Body of pancreas (tissue), 4 donors: ENCODE data around the gene PCDH15.

ENCODE experiments used
- POLR2A ChIP-seq, 3 donors: fragments of 450-650 bp; IDR thresholded peaks; one replicate each; pipeline ENCODE4 v1.6.1; 2016; ENCODE audit warnings: antibody characterized with exemption in 3 of 3, mild to moderate bottlenecking in 2 of 3
- TF ChIP-seq, protein P1 (sequence below), 7 experiments: fragments of 450-650 bp in 4 of 7; fragments of 200-600 bp in 3 of 7; sonication (generic) in 3 of 7; IDR thresholded peaks; one replicate each; pipeline ENCODE4 v1.5.1; 2016 to 2019; ENCODE audit warnings: antibody characterized with exemption in 7 of 7

DNA sequence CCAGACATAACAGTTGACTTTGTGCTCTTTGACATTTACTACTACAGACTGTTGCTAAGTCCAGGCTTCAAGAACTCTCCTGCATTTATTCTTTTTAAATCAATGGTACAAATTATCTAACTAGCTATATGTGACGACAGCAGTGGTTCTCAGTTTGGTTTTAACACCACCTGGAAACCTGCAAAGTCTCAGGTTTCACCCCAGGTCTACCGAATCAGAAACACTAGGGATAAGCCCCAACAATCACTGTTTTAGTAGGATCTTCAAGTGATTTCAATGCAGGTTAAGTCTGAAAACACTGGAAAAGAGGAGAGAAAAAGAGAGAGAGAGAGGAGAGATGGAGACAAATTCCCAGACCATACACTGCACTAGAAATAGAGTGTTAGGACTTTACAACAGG, 519.0 kb downstream of the PCDH15 start:
- TF ChIP-seq, protein P1, sequence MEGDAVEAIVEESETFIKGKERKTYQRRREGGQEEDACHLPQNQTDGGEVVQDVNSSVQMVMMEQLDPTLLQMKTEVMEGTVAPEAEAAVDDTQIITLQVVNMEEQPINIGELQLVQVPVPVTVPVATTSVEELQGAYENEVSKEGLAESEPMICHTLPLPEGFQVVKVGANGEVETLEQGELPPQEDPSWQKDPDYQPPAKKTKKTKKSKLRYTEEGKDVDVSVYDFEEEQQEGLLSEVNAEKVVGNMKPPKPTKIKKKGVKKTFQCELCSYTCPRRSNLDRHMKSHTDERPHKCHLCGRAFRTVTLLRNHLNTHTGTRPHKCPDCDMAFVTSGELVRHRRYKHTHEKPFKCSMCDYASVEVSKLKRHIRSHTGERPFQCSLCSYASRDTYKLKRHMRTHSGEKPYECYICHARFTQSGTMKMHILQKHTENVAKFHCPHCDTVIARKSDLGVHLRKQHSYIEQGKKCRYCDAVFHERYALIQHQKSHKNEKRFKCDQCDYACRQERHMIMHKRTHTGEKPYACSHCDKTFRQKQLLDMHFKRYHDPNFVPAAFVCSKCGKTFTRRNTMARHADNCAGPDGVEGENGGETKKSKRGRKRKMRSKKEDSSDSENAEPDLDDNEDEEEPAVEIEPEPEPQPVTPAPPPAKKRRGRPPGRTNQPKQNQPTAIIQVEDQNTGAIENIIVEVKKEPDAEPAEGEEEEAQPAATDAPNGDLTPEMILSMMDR (IDR thresholded peaks at IDR 0.05), result no peak
- no peak for TF ChIP-seq POLR2A (IDR thresholded peaks at IDR 0.05)
